WTC11 (cell line): ENCODE data around the gene PTPRN2. TPM values are rescaled to one million over a fixed set of nuclear protein-coding genes. Genes with fewer than 3 reads are reported as not detected.
"Not testable (repeated sequence)": the region's sequence is repeated elsewhere in the genome, so short reads cannot be mapped to it uniquely, and the experiment has no call there.

ENCODE experiments used
- ATAC-seq: fragments of 200-7000 bp; cut with Tn5 transposase; 2 replicates; pipeline ENCODE4 v1.10.0; 2021; ENCODE audit warnings: mild to moderate bottlenecking, moderate library complexity
- CTCF ChIA-PET: fragments of 300-600 bp; sonication (Branson Sonifier 250); formaldehyde crosslinking; loops from one replicate; lab custom pipeline; 2021; ENCODE audit warnings: antibody characterized with exemption; lab: Charles Lee
- POLR2A ChIA-PET: fragments of 350-600 bp; sonication (Branson Sonifier 250); formaldehyde crosslinking; loops from one replicate; lab custom pipeline; 2021; ENCODE audit warnings: antibody characterized with exemption; lab: Charles Lee
- DNase-seq: peaks from one replicate; pipeline ENCODE4 v3.0.0; 2021; ENCODE audit warnings: low spot score
- H3K27ac Mint-ChIP-seq: 2 replicates; pipeline ENCODE4 v1.8.0; 2021; ENCODE audit warnings: mixed read lengths
- H3K27me3 Mint-ChIP-seq: 2 replicates; pipeline ENCODE4 v1.8.0; 2021; ENCODE audit warnings: low read depth, mild to moderate bottlenecking, moderate library complexity, mixed read lengths
- H3K36me3 Mint-ChIP-seq: 2 replicates; pipeline ENCODE4 v1.8.0; 2021; ENCODE audit warnings: mixed read lengths
- H3K4me1 Mint-ChIP-seq: 2 replicates; pipeline ENCODE4 v1.8.0; 2022; ENCODE audit warnings: mixed read lengths
- H3K4me3 Mint-ChIP-seq: 2 replicates; pipeline ENCODE4 v1.8.0; 2021; ENCODE audit warnings: mild to moderate bottlenecking, moderate library complexity, mixed read lengths
- H3K9me3 Mint-ChIP-seq: 2 replicates; pipeline ENCODE4 v1.8.0; 2021; ENCODE audit warnings: mixed read lengths
- JUN ChIP-seq: sonication (generic); formaldehyde crosslinking; IDR thresholded peaks from 2 replicates; pipeline ENCODE4 v1.8.0; 2023; ENCODE audit warnings: mild to moderate bottlenecking, missing genetic modification reagents
- SMAD3 ChIP-seq: sonication (generic); formaldehyde crosslinking; IDR thresholded peaks from 2 replicates; pipeline ENCODE4 v1.8.0; 2022; ENCODE audit warnings: missing genetic modification reagents, mild to moderate bottlenecking, borderline replicate concordance
- SMAD4 ChIP-seq: sonication (generic); formaldehyde crosslinking; IDR thresholded peaks from 2 replicates; pipeline ENCODE4 v1.8.0; 2022; ENCODE audit warnings: mild to moderate bottlenecking, missing genetic modification reagents
- SP1 ChIP-seq: sonication (generic); formaldehyde crosslinking; conservative IDR thresholded peaks from 2 replicates; pipeline ENCODE4 v1.8.1; 2022; ENCODE audit warnings: missing genetic modification reagents
- TP53 ChIP-seq: sonication (generic); formaldehyde crosslinking; IDR thresholded peaks from 2 replicates; pipeline ENCODE4 v1.8.1; 2023; ENCODE audit warnings: mild to moderate bottlenecking, missing genetic modification reagents
- ZNF121 ChIP-seq: sonication (generic); formaldehyde crosslinking; IDR thresholded peaks from 2 replicates; pipeline ENCODE4 v1.8.0; 2023; ENCODE audit warnings: missing genetic modification reagents
- ZNF396 ChIP-seq: fragments of 250-450 bp; sonication (Bioruptor Pico); IDR thresholded peaks from 2 replicates; pipeline ENCODE4 v1.8.0; 2021; ENCODE audit warnings: mild to moderate bottlenecking, moderate library complexity, borderline replicate concordance
- total RNA-seq: library from RNA; stranded (reverse); gene quantifications from 3 replicates; pipeline ENCODE4 v1.2.3, GENCODE V29; 2021
- TF ChIP-seq, protein P1 (sequence below): sonication (generic); formaldehyde crosslinking; IDR thresholded peaks from 2 replicates; pipeline ENCODE4 v1.8.0; 2022; ENCODE audit warnings: mild to moderate bottlenecking, missing genetic modification reagents
- TF ChIP-seq, protein P2 (sequence below): sonication (generic); formaldehyde crosslinking; IDR thresholded peaks from 2 replicates; pipeline ENCODE4 v1.8.0; 2022; ENCODE audit warnings: mild to moderate bottlenecking, missing genetic modification reagents
- TF ChIP-seq, protein P3 (sequence below): sonication (generic); formaldehyde crosslinking; IDR thresholded peaks from 2 replicates; pipeline ENCODE4 v1.8.0; 2022; ENCODE audit warnings: mild to moderate bottlenecking, missing genetic modification reagents
- TF ChIP-seq, protein P4 (sequence below): sonication (generic); formaldehyde crosslinking; IDR thresholded peaks from 2 replicates; pipeline ENCODE4 v1.8.1; 2022; ENCODE audit warnings: low read depth, missing genetic modification reagents, borderline replicate concordance
- TF ChIP-seq, protein P5 (sequence below): fragments of 250-450 bp; sonication (Bioruptor Pico); IDR thresholded peaks from 2 replicates; pipeline ENCODE4 v1.8.0; 2021; ENCODE audit warnings: mild to moderate bottlenecking
- TF ChIP-seq, protein P6 (sequence below): sonication (generic); formaldehyde crosslinking; IDR thresholded peaks from 2 replicates; pipeline ENCODE4 v1.8.1; 2022; ENCODE audit warnings: missing genetic modification reagents, borderline replicate concordance

Gene PTPRN2
- total RNA-seq, 1 experiment from 2014 or later: 4.7 TPM

DNA sequence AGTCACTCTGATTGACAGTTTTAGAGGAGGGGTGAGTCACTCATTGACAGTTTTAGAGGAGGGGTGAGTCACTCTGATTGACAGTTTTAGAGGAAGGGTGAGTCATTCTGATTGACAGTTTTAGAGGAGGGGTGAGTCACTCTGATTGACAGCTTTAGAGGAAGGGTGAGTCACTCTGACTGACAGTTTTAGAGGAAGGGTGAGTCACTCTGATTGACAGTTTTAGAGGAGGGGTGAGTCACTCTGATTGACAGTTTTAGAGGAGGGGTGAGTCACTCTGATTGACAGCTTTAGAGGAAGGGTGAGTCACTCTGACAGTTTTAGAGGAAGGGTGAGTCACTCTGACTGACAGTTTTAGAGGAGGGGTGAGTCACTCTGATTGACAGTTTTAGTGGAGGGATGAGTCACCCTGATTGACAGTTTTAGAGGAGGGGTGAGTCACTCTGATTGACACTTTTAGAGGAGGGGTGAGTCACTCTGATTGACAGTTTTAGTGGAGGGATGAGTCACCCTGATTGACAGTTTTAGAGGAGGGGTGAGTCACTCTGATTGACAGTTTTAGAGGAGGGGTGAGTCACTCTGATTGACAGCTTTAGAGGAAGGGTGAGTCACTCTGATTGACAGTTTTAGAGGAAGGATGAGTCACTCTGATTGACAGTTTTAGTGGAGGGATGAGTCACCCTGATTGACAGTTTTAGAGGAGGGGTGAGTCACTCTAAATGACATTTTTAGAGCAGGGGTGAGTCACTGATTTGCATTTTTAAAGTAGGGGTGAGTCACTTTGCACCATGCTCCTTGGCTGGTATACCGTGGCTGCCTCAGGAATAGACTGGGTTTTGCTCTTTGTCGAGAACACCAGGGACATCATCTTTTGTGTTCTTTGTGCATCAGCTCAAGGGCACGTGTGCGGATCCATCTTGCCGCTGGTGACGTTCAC lies 654.1 kb downstream of the PTPRN2 start:
- DNase-seq, H3K27ac Mint-ChIP-seq, CTCF ChIA-PET, H3K27me3 Mint-ChIP-seq, ATAC-seq, POLR2A ChIA-PET, H3K4me3 Mint-ChIP-seq: not testable (repeated sequence)
- H3K36me3 Mint-ChIP-seq: peaks cover 40% of the 10 kb centered on the region
- peaks cover 51% of the 10 kb centered on the region for H3K9me3 Mint-ChIP-seq
- peaks cover 14% of the 10 kb centered on the region for H3K4me1 Mint-ChIP-seq

DNA sequence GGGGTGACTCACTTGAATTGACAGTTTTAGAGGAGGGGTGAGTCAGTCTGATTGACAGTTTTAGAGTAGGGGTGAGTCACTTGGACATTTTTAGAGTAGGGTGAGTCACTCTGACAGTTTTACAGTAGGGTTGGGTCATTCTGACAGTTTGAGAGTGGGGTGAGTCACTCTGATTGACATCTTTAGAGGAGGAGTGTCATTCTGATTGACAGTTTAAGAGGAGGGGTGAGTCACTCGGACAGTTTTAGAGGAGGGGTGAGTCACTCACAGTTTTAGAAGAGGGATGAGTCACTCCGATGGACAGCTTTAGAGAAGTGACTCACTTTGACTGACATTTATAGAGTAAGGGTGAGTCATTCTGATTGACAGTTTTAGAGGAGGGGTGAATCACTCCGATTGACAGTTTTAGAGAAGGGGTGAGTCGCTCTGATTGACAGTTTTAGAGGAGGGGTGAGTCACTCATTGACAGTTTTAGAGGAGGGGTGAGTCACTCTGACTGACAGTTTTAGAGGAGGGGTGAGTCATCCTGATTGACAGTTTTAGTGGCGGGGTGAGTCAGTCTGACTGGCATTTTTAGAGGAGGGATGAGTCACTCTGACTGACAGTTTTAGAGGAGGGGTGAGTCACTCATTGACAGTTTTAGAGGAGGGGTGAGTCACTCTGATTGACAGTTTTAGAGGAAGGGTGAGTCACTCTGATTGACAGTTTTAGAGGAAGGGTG lies 655.0 kb downstream of the PTPRN2 start:
- DNase-seq: no peak
- POLR2A ChIA-PET: no interaction called here
- TF ChIP-seq TP53 (CRISPR knock-in tag) (no peak), SMAD3 (no peak), ZNF121 (CRISPR knock-in tag) (no peak)
- TF ChIP-seq, protein P1, sequence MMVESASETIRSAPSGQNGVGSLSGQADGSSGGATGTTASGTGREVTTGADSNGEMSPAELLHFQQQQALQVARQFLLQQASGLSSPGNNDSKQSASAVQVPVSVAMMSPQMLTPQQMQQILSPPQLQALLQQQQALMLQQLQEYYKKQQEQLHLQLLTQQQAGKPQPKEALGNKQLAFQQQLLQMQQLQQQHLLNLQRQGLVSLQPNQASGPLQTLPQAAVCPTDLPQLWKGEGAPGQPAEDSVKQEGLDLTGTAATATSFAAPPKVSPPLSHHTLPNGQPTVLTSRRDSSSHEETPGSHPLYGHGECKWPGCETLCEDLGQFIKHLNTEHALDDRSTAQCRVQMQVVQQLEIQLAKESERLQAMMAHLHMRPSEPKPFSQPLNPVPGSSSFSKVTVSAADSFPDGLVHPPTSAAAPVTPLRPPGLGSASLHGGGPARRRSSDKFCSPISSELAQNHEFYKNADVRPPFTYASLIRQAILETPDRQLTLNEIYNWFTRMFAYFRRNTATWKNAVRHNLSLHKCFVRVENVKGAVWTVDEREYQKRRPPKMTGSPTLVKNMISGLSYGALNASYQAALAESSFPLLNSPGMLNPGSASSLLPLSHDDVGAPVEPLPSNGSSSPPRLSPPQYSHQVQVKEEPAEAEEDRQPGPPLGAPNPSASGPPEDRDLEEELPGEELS: no peak
- TF ChIP-seq, protein P2, sequence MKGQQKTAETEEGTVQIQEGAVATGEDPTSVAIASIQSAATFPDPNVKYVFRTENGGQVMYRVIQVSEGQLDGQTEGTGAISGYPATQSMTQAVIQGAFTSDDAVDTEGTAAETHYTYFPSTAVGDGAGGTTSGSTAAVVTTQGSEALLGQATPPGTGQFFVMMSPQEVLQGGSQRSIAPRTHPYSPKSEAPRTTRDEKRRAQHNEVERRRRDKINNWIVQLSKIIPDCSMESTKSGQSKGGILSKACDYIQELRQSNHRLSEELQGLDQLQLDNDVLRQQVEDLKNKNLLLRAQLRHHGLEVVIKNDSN (CRISPR knock-in tag): no peak
- H3K27ac Mint-ChIP-seq: no peak overlapping the region
- no peak for ATAC-seq
- H3K9me3 Mint-ChIP-seq: peaks cover 55% of the 10 kb centered on the region
- H3K4me3 Mint-ChIP-seq: no peak overlapping the region
- peaks cover 37% of the 10 kb centered on the region for H3K36me3 Mint-ChIP-seq
- CTCF ChIA-PET: no interaction called here
- H3K27me3 Mint-ChIP-seq: peaks cover 6% of the 10 kb centered on the region; the same call in 1 of the 2 replicates
- peaks cover 14% of the 10 kb centered on the region for H3K4me1 Mint-ChIP-seq

DNA sequence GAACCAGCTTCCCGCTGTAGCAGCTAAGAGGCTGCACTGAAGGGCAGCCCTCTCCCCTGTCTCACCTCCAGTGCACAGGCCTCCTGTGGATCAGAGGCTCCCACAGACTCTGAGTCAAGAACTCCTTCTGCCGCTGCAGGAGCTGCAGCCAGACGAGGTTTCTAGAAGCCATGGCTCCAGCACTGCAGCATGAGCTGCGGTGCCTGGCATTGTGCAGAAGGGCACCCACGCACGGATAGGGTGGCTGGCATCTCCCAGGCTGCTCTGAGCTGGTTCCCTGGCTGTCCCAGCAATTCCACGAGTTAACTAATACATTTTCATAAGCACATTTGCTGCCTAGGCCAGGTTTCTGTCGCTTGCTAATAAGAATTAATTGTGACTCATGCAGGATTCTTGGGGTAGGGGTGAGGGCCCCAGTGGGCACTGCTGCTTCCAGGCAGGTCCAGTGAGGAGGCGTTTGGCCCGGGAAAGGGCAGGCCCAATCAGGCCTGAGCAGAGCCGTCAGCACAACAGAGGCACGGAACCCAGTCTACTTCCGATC lies 656.6 kb downstream of the PTPRN2 start:
- TF ChIP-seq, protein P3, sequence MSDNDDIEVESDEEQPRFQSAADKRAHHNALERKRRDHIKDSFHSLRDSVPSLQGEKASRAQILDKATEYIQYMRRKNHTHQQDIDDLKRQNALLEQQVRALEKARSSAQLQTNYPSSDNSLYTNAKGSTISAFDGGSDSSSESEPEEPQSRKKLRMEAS (CRISPR knock-in tag): no peak
- TF ChIP-seq, protein P4, sequence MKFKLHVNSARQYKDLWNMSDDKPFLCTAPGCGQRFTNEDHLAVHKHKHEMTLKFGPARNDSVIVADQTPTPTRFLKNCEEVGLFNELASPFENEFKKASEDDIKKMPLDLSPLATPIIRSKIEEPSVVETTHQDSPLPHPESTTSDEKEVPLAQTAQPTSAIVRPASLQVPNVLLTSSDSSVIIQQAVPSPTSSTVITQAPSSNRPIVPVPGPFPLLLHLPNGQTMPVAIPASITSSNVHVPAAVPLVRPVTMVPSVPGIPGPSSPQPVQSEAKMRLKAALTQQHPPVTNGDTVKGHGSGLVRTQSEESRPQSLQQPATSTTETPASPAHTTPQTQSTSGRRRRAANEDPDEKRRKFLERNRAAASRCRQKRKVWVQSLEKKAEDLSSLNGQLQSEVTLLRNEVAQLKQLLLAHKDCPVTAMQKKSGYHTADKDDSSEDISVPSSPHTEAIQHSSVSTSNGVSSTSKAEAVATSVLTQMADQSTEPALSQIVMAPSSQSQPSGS (CRISPR knock-in tag): no peak
- TF ChIP-seq JUN (CRISPR knock-in tag): no peak
- TF ChIP-seq, protein P5, sequence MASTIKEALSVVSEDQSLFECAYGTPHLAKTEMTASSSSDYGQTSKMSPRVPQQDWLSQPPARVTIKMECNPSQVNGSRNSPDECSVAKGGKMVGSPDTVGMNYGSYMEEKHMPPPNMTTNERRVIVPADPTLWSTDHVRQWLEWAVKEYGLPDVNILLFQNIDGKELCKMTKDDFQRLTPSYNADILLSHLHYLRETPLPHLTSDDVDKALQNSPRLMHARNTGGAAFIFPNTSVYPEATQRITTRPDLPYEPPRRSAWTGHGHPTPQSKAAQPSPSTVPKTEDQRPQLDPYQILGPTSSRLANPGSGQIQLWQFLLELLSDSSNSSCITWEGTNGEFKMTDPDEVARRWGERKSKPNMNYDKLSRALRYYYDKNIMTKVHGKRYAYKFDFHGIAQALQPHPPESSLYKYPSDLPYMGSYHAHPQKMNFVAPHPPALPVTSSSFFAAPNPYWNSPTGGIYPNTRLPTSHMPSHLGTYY (CRISPR knock-in tag): no peak
- no peak for TF ChIP-seq SMAD4
- TF ChIP-seq ZNF396: no peak
- TF ChIP-seq, protein P6, sequence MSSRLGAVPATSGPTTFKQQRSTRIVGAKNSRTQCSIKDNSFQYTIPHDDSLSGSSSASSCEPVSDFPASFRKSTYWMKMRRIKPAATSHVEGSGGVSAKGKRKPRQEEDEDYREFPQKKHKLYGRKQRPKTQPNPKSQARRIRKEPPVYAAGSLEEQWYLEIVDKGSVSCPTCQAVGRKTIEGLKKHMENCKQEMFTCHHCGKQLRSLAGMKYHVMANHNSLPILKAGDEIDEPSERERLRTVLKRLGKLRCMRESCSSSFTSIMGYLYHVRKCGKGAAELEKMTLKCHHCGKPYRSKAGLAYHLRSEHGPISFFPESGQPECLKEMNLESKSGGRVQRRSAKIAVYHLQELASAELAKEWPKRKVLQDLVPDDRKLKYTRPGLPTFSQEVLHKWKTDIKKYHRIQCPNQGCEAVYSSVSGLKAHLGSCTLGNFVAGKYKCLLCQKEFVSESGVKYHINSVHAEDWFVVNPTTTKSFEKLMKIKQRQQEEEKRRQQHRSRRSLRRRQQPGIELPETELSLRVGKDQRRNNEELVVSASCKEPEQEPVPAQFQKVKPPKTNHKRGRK: no peak
- no peak for TF ChIP-seq SP1 (CRISPR knock-in tag)
- H3K9me3 Mint-ChIP-seq: peaks cover 48% of the 10 kb centered on the region
- no peak overlapping the region for H3K4me3 Mint-ChIP-seq
- peaks cover 31% of the 10 kb centered on the region for H3K36me3 Mint-ChIP-seq
- ATAC-seq: peak; percentile 39
- peaks cover 14% of the 10 kb centered on the region for H3K4me1 Mint-ChIP-seq
- H3K27ac Mint-ChIP-seq: no peak overlapping the region
- no peak for DNase-seq
- ChIA-PET POLR2A (no interaction called here), CTCF (no interaction called here)
- H3K27me3 Mint-ChIP-seq: peaks cover 3% of the 10 kb centered on the region; the same call in 1 of the 2 replicates
